HG03060 (cell line): Measurements from ENCODE around the gene ZBTB43.
A peak's percentile ranks its signal among the peaks of the same experiment; 100 is the strongest.
"Not testable (repeated sequence)": the region's sequence is repeated elsewhere in the genome, so short reads cannot be mapped to it uniquely, and the experiment has no call there.

ENCODE experiments used
- ATAC-seq: cut with Tn5 transposase; IDR thresholded peaks from one replicate; pipeline ENCODE4 v1.9.1; 2021; ENCODE audit warnings: low read depth, moderate number of reproducible peaks; ENCODE audit not compliant: unreplicated experiment

ZBTB43 gene, protein sequence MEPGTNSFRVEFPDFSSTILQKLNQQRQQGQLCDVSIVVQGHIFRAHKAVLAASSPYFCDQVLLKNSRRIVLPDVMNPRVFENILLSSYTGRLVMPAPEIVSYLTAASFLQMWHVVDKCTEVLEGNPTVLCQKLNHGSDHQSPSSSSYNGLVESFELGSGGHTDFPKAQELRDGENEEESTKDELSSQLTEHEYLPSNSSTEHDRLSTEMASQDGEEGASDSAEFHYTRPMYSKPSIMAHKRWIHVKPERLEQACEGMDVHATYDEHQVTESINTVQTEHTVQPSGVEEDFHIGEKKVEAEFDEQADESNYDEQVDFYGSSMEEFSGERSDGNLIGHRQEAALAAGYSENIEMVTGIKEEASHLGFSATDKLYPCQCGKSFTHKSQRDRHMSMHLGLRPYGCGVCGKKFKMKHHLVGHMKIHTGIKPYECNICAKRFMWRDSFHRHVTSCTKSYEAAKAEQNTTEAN

GRCh38 chr9:126804696-126805553 lies at the start of gene ZBTB43:
ZBTB43 (plus strand) TSS chr9:126805040; CDS start chr9:126832510, 27,470 bp downstream.
- peak; percentile 34 for ATAC-seq

GRCh38 chr9:126755317-126755875 lies 49.4 kb upstream of the ZBTB43 start:
- no peak for ATAC-seq

DNA sequence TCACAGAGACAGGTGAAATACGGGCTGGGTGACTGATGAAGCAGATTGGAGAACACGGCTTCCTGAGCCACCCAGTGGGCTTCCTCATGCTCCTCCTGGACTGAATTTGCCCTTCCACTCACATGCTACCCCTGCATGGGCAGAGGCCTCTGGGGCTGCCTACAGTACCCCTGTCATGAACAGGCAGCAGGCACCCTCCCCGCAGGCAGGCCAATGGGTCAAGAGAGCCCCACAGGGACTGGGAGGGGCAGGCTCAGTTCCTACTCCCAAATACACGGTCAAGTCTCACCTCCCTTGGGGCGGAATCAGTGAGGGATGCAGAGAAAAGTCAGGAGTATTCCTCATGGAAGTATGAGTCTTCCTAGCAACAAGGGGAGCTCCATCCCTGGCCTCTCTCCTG lies 48.6 kb upstream of the ZBTB43 start:
- no peak for ATAC-seq

GRCh38 chr9:126756876-126757415 lies 47.9 kb upstream of the ZBTB43 start:
- ATAC-seq: no peak

- no peak for ATAC-seq
Measured at GRCh38 chr9:126758916-126759585, 45.8 kb upstream of the ZBTB43 start.

GRCh38 chr9:126761274-126761673 lies 43.6 kb upstream of the ZBTB43 start:
- no peak for ATAC-seq

- ATAC-seq: no peak
Measured at GRCh38 chr9:126763130-126763764, 41.6 kb upstream of the ZBTB43 start.

- ATAC-seq: no peak
Measured at GRCh38 chr9:126773004-126773607, 31.7 kb upstream of the ZBTB43 start.

DNA sequence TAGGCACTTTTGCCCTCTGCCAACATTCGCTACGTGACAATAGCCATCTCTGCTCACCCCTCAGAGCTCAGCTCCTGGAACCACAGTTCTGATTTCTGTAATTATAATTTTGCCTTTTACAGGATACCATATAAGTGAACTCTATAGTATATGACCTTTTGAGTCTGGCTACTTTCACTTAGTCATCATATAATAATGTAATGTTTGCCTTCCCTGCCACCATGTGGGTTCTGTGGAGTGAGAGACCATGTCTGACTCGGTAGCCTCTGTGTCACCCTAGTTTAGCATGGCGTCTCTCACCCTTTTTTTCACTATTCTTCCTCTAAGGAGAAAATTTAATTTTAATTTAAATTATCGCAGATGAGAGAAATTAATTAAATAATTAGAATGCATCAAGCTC lies 28.9 kb upstream of the ZBTB43 start:
- ATAC-seq: no peak

DNA sequence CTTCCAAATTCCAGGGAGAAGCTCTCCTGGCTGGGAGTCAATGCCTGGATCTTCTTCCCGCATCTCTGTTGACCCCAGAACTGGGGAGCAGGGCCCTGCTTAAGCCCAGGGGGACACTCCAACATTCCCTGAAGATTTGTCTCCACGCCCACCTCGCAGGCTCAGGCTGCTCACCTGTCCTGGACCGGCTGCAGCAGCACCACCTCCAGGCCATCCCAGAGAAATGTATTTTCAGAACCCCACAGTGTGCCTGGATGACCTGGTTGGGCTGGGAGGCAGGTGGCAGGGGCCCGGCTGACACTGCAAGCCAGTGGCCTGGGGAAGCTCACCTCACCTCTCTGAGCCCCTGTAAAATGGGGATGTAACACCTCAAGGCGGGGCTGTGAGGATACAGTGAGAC lies 27.1 kb upstream of the ZBTB43 start:
- no peak for ATAC-seq

DNA sequence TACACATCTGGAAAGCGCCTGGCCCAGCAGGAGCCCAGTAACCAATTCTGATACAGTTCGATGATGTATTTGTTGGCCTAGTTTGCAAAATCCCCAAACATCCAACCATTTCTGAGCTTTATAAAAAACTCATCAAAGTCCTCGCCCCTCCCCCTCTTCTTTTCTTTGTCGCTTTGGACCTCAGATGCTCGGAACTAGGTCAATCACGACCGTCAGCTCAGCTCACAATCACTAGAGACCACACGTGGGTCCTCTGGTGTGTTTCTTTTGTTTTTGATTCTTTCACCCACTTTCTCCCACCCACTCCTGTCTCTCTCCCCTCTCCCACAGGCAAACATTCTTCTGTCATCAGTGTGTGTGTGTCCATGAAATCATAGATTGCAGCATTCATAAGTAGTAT lies 26.7 kb upstream of the ZBTB43 start:
- ATAC-seq: no peak

- ATAC-seq: not testable (repeated sequence)
Measured at GRCh38 chr9:126778696-126779095, 26.1 kb upstream of the ZBTB43 start.

DNA sequence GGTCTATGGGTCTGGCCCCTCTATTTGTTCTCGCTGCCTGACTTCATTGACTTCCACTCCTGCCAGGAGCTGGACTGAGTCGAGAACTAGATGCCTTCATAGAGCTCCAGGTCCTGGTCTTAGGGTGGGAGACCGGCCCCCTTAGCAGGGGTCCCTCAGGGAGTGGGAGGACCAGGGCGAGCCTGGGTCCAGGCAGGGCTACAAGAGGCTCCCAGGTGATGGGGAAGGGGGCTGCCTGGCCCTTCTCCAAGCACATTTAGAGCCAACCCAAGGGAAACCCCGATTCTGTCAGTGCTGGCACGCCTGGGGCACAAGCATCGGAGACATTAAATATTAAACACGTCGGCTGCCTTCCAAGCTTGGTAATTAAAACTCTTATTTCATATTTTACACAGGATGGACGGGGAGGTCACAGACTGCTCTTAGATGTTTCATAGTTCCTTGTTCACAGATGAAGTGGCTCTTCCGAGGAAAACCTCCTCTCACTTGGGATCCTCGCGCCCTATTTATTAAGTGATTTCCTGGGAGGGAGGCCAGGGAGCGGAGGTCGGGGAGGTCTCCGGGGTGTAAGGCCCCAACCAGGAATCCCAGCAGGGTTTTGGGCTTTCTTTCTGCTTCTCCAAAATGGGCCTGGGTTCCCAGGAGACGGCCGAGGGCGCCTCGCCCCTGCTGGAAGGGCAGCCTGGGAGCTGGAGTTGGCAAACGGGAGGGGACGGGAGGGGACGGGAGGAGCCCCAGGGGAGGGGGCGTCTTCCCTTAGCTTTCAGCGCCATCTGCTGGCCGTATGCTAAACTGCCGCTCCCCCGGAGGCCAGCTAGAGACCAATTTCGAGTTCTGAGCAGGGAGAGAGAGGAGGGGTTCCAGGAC lies 23.4 kb upstream of the ZBTB43 start:
- no peak for ATAC-seq

- ATAC-seq: no peak
Measured at GRCh38 chr9:126782053-126782388, 22.8 kb upstream of the ZBTB43 start.

DNA sequence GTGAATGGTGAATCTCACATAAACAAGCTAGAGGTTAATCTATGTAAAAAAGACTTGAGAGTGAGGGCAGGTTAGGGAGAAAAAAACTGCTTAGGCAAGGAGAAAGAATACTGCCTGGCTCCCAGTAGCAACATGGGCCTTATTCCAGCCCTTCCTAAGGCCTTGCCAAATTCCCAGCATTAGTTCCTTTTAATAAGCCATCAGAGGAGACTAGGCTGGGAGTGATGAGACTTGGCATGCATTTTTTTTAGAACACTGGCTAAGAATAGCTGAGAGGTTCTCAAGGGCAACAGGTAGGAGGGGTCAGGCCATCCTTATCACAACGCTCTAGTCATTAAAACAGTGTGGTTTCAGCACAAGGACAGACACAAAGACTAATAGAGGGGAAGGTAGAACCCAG lies 20.9 kb upstream of the ZBTB43 start:
- no peak for ATAC-seq

DNA sequence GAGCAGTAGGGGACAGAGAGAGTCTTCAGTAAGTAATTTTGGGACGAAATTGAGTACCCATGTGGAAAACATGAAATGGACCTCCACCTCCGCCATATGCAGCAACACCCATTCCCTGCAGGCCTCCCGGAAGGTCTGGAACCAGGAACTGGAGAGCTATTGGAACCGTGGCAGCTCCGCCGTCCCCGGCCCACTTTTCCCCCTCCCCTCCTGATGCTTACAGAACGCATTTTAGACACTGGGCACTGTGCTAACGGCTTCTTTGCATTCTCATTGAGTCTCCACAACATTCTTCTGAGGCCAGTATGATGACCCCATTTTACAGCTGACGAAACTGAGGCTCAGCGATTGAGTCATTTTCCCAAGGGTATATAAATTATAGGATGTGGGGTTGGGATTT lies 20.4 kb upstream of the ZBTB43 start:
- no peak for ATAC-seq

- not testable (repeated sequence) for ATAC-seq
Measured at GRCh38 chr9:126784841-126785240, 20.0 kb upstream of the ZBTB43 start.

GRCh38 chr9:126788046-126788445 lies 16.8 kb upstream of the ZBTB43 start:
- ATAC-seq: no peak
